Rectal smooth muscle tissue (tissue), 1 donor: ENCODE measurements around the gene CRYBB2.
"Not testable (repeated sequence)": the region's sequence is repeated elsewhere in the genome, so short reads cannot be mapped to it uniquely, and the experiment has no call there.

Experiments used
- H3K27ac ChIP-seq: one replicate; pipeline ENCODE4 v1.7.0; 2013; ENCODE audit warnings: low read depth, low read length, inconsistent platforms
- H3K27me3 ChIP-seq: one replicate; pipeline ENCODE4 v1.7.0; 2013; ENCODE audit warnings: low read length; ENCODE audit not compliant: control insufficient read depth, insufficient read depth
- H3K36me3 ChIP-seq: one replicate; pipeline ENCODE4 v1.7.0; 2013; ENCODE audit warnings: low read length; ENCODE audit not compliant: control insufficient read depth, insufficient read depth
- H3K4me1 ChIP-seq: one replicate; pipeline ENCODE4 v1.7.0; 2013; ENCODE audit warnings: low read length; ENCODE audit not compliant: control insufficient read depth, insufficient read depth
- H3K4me3 ChIP-seq: one replicate; pipeline ENCODE4 v1.7.0; 2013; ENCODE audit warnings: low read length
- H3K9ac ChIP-seq: one replicate; pipeline ENCODE4 v1.7.0; 2013; ENCODE audit warnings: low read length

Gene CRYBB2

GRCh38 chr22:25201557-25202273 lies 17.7 kb upstream of the CRYBB2 start:
- H3K4me1 ChIP-seq, result no peaks in the 10 kb centered on the region
- H3K27ac ChIP-seq, result no peak overlapping the region
- no peak overlapping the region for H3K9ac ChIP-seq
- H3K4me3 ChIP-seq, result no peak overlapping the region
- H3K27me3 ChIP-seq, result no peaks in the 10 kb centered on the region
- H3K36me3 ChIP-seq, result peaks cover 2% of the 10 kb centered on the region

DNA sequence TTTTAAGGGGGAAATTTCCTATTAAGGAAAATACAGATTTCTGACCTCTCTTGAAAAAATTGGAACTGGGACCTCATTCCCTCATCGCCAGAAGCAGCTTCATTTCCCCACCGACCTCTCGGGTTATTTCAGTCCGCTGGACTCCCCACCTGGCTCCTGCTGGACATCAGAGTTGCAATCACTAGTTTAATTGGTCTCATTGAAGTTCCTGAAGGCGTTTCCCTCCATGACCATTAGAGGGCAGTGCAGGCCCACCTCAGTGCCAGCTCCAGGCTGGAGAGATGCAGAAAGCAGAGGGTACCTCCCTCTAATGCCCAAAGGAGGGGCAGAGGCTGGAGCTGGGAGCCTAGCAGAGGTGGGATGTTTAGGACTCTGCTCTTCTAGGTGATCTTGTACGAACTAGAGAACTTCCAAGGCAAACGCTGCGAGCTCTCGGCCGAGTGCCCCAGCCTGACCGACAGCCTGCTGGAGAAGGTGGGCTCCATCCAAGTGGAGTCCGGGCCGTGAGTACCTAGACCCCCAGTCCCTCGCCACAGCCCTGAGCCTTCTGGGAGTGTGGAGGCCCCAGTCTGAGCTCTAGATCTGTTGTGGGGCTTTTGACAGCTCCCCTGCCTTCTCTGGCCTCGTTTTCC lies 17.0 kb upstream of the CRYBB2 start:
- H3K4me3 ChIP-seq, result no peak overlapping the region
- H3K9ac ChIP-seq, result no peak overlapping the region
- no peak overlapping the region for H3K27ac ChIP-seq
- no peaks in the 10 kb centered on the region for H3K27me3 ChIP-seq
- H3K4me1 ChIP-seq, result no peaks in the 10 kb centered on the region
- H3K36me3 ChIP-seq, result no peaks in the 10 kb centered on the region

- Histone ChIP-seq H3K4me1 (no peaks in the 10 kb centered on the region), H3K36me3 (no peaks in the 10 kb centered on the region), H3K9ac (no peak overlapping the region), H3K27me3 (no peaks in the 10 kb centered on the region), H3K27ac (no peak overlapping the region), H3K4me3 (no peak overlapping the region)
Measured at GRCh38 chr22:25203082-25203481, 16.4 kb upstream of the CRYBB2 start.

- H3K4me3 ChIP-seq, H3K27me3 ChIP-seq, H3K27ac ChIP-seq, H3K36me3 ChIP-seq, H3K9ac ChIP-seq, H3K4me1 ChIP-seq: not testable (repeated sequence)
Measured at GRCh38 chr22:25204547-25204946, 14.9 kb upstream of the CRYBB2 start.

DNA sequence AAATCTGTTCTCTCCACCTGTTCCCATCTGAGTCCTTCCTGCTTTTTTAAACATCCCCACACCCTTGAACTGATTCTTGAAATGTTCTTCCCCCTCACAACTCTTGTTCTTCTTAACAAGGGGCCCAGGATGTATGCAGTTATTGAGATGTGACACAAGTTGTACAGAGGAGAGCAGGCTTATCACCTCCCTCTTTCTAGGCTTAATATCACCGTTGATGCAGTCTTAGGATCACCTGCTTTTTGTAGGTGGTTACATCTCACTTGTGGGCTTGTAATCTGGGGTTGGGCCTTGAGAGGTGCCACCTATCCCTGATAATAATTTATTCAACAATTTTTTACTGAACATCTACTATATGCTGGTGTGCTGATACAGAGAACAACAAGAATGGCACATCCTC lies 13.6 kb upstream of the CRYBB2 start:
- Histone ChIP-seq H3K4me1 (no peaks in the 10 kb centered on the region), H3K27me3 (no peaks in the 10 kb centered on the region), H3K36me3 (no peaks in the 10 kb centered on the region), H3K9ac (no peak overlapping the region), H3K27ac (no peak overlapping the region), H3K4me3 (no peak overlapping the region)

DNA sequence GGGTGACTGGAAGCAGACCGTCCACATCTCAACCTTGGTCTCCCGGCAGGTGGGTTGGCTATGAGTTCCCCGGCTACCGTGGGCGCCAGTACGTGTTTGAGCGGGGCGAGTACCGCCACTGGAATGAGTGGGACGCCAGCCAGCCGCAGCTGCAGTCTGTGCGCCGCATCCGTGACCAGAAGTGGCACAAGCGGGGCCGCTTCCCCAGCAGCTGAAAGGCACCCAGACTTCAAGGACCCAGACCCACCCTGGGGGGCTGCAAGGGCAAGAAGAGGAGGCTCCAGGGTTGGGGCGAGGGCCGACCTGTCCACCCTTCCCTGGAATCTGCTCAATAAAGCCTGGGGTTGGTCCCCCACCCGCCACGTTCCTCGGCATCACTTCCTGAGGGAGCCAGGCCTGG lies 12.4 kb upstream of the CRYBB2 start:
- Histone ChIP-seq H3K36me3 (no peaks in the 10 kb centered on the region), H3K4me1 (no peaks in the 10 kb centered on the region), H3K27me3 (no peaks in the 10 kb centered on the region), H3K4me3 (no peak overlapping the region), H3K9ac (no peak overlapping the region), H3K27ac (no peak overlapping the region)

GRCh38 chr22:25207553-25208157 lies 11.8 kb upstream of the CRYBB2 start:
- Histone ChIP-seq H3K4me1 (no peaks in the 10 kb centered on the region), H3K27ac (no peak overlapping the region), H3K27me3 (no peaks in the 10 kb centered on the region), H3K4me3 (no peak overlapping the region), H3K9ac (no peak overlapping the region), H3K36me3 (no peaks in the 10 kb centered on the region)

DNA sequence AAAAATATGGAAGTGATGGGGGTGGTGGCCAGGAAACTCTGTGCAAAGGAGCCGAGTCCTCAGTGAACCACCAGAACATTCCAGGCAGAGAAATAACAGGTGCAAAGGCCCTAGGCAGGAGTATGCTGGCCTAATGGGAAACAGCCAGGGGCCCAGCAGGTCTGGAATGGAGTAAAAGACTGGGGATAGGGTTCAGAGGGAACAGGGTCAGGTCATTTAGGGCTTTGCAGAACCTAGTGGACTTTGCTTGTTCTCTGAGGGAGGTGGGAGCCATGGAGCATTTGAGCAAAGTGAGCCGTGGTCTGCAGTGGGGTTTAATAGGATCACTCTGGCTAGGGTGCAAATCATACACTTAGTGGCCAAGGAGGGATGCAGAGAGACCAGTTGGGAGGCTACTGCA lies 11.1 kb upstream of the CRYBB2 start:
- H3K27ac ChIP-seq, result no peak overlapping the region
- H3K4me1 ChIP-seq, result no peaks in the 10 kb centered on the region
- H3K36me3 ChIP-seq, result no peaks in the 10 kb centered on the region
- no peak overlapping the region for H3K9ac ChIP-seq
- H3K27me3 ChIP-seq, result no peaks in the 10 kb centered on the region
- no peak overlapping the region for H3K4me3 ChIP-seq

DNA sequence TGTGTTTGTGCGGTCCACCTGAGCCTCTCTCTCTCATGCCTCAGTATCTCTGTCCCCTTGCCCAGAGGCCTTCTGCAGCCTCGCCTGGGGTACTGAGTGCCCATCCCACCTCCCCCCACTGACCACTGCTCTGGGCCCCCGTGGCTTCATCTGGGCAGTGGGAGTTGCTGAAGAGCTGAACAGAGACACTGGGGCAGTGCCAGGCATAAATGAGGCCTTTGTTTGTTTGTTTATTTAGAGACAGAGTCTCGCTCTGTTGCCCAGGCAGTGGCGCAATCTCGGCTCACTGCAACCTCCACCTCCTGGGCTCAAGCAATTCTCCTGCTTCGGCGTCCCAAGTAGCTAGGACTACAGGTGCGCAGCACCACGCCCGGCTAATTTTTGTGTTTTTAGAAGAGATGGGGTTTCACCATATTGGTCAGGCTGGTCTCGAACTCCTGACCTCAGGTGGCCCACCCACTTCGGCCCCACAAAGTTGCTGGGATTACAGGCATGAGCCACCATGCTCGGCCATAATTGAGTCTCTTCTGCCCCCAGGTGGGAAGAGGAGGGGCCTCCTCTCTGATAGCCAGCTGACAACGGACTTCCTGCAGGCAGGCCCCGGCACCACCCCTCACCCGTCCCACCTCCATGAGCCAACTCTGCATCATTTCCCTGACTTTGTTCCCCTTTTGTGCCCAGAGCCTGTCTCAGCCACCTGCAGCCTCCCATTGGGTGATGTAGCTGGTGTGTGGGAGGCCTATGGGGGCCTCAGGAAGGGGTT lies 10.5 kb upstream of the CRYBB2 start:
- Histone ChIP-seq H3K9ac (no peak overlapping the region), H3K36me3 (no peaks in the 10 kb centered on the region), H3K27ac (no peak overlapping the region), H3K27me3 (no peaks in the 10 kb centered on the region), H3K4me1 (no peaks in the 10 kb centered on the region), H3K4me3 (no peak overlapping the region)

GRCh38 chr22:25210793-25211192 lies 8.6 kb upstream of the CRYBB2 start:
- H3K9ac ChIP-seq, result no peak overlapping the region
- H3K4me3 ChIP-seq, result no peak overlapping the region
- H3K27me3 ChIP-seq, result no peaks in the 10 kb centered on the region
- no peaks in the 10 kb centered on the region for H3K36me3 ChIP-seq
- no peak overlapping the region for H3K27ac ChIP-seq
- no peaks in the 10 kb centered on the region for H3K4me1 ChIP-seq

DNA sequence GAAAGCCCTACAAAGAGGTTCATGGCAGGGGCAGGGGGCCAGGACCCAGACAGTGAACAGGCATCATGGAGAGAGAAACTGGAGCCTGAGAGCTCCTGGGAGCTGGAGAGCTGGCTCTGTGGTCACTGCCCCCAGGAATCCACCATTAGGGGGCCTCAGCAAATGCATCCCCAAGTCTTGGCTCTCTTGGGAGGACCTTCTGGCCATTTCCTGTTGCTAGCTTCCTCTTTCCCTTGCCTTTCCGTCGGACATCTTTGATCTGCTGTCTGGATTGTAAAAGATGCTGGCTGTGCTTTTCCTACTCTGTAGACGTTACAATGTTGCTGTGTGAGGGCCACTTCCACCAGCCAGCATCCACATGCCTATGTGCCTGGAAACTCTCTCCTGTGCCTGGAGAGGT lies 7.1 kb upstream of the CRYBB2 start:
- H3K27ac ChIP-seq, result no peak overlapping the region
- H3K9ac ChIP-seq, result no peak overlapping the region
- H3K4me1 ChIP-seq, result no peaks in the 10 kb centered on the region
- no peaks in the 10 kb centered on the region for H3K36me3 ChIP-seq
- no peak overlapping the region for H3K4me3 ChIP-seq
- H3K27me3 ChIP-seq, result no peaks in the 10 kb centered on the region

DNA sequence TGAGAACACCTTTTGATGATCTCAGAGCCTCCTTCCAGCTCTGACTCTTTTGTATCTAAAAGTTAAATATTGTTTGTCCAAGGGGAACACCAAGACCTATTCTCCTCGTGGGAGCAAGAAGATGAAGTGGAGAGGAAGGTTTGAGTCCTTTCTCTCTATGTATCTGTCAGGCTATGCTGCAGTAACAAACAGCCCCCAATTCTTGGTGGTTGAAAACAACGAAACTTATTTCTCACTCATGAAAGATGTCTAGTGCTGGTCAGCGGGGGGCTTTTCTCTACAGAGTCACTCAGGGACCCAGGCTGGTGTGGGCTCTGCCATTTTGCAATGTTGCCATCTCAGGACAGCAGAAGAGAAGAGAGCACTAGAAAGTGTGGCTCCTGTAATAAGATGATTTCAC lies 6.2 kb upstream of the CRYBB2 start:
- no peaks in the 10 kb centered on the region for H3K4me1 ChIP-seq
- no peak overlapping the region for H3K9ac ChIP-seq
- H3K36me3 ChIP-seq, result no peaks in the 10 kb centered on the region
- no peak overlapping the region for H3K4me3 ChIP-seq
- H3K27ac ChIP-seq, result no peak overlapping the region
- H3K27me3 ChIP-seq, result no peaks in the 10 kb centered on the region
